PC-3 (cell line): ENCODE results near the gene ZBTB16. TPM values are rescaled to one million over a fixed set of nuclear protein-coding genes. Genes with fewer than 3 reads are reported as not detected.

ENCODE experiments used
- ATAC-seq: fragments of 200-7000 bp; cut with Tn5 transposase; 2 replicates; pipeline ENCODE4 v1.9.1; 2020; ENCODE audit warnings: mild to moderate bottlenecking, moderate library complexity
- BruUV-seq: library from RNA; stranded (reverse); fragments of 400-500 nt; replicated peaks from 2 replicates; lab custom pipeline; 2021; lab: Mats Ljungman, UMichigan
- CTCF ChIA-PET: fragments of 300-600 bp; sonication (Branson Sonifier 250); formaldehyde crosslinking; loops from one replicate; lab custom pipeline; 2022; ENCODE audit warnings: antibody characterized with exemption; lab: Charles Lee
- POLR2A ChIA-PET: fragments of 300-600 bp; sonication (Branson Sonifier 250); formaldehyde crosslinking; loops from one replicate; lab custom pipeline; 2022; ENCODE audit warnings: antibody characterized with exemption; ENCODE audit not compliant: unreplicated experiment; lab: Charles Lee
- DNase-seq: peaks from one replicate; pipeline ENCODE4 v3.0.0-alpha.2; 2015
- H2AFZ ChIP-seq: fragments of 300-600 bp; sonication (generic); 2 replicates; pipeline ENCODE4 v1.6.0; 2016; ENCODE audit warnings: antibody characterized with exemption, low read length
- H3F3A ChIP-seq: fragments of 300-600 bp; sonication (generic); one replicate; pipeline ENCODE4 v1.6.0; 2017; ENCODE audit warnings: antibody characterized with exemption, low read length, control low read depth, mild to moderate bottlenecking; ENCODE audit not compliant: unreplicated experiment
- H3K27ac ChIP-seq: fragments of 300-600 bp; sonication (generic); 2 replicates; pipeline ENCODE4 v1.5.1; 2016; ENCODE audit warnings: mild to moderate bottlenecking, low read length
- H3K27me3 ChIP-seq: fragments of 300-600 bp; sonication (generic); 2 replicates; pipeline ENCODE4 v1.6.1; 2016; ENCODE audit warnings: low read length, mixed read lengths
- H3K36me3 ChIP-seq: fragments of 300-600 bp; sonication (generic); 2 replicates; pipeline ENCODE4 v1.6.1; 2016; ENCODE audit warnings: low read depth, mixed run types, low read length, mixed read lengths
- H3K4me1 ChIP-seq: fragments of 300-600 bp; sonication (generic); 2 replicates; pipeline ENCODE4 v1.5.1; 2016; ENCODE audit warnings: low read length; ENCODE audit not compliant: insufficient read depth
- H3K4me2 ChIP-seq: fragments of 300-600 bp; sonication (generic); 2 replicates; pipeline ENCODE4 v1.6.0; 2016; ENCODE audit warnings: low read length
- H3K4me3 ChIP-seq: fragments of 300-600 bp; sonication (generic); 2 replicates; pipeline ENCODE4 v1.5.1; 2016; ENCODE audit warnings: mild to moderate bottlenecking, low read length, mixed read lengths
- H3K79me2 ChIP-seq: fragments of 300-600 bp; sonication (generic); 2 replicates; pipeline ENCODE4 v1.6.1; 2017; ENCODE audit warnings: low read length, mixed read lengths
- H3K9ac ChIP-seq: fragments of 300-600 bp; sonication (generic); 2 replicates; pipeline ENCODE4 v1.6.0; 2016; ENCODE audit warnings: mild to moderate bottlenecking, low read length
- H3K9me2 ChIP-seq: fragments of 300-600 bp; sonication (generic); replicated peaks from 2 replicates; pipeline ENCODE4 v1.6.1; 2016; ENCODE audit warnings: mixed run types, low read length, mixed read lengths
- H3K9me3 ChIP-seq: fragments of 300-600 bp; sonication (generic); 2 replicates; pipeline ENCODE4 v1.6.1; 2016; ENCODE audit warnings: low read length, mixed read lengths
- H4K20me1 ChIP-seq: fragments of 300-600 bp; sonication (generic); 2 replicates; pipeline ENCODE4 v1.6.1; 2016; ENCODE audit warnings: low read length, mixed read lengths
- EZH2 ChIP-seq: fragments of 300-600 bp; sonication (generic); IDR thresholded peaks from one replicate; pipeline ENCODE4 v1.6.1; 2017; ENCODE audit warnings: antibody characterized with exemption, mild to moderate bottlenecking, low read length; ENCODE audit not compliant: unreplicated experiment
- EZH2phosphoT487 ChIP-seq: fragments of 300-600 bp; sonication (generic); IDR thresholded peaks from 2 replicates; pipeline ENCODE4 v1.6.1; 2018; ENCODE audit warnings: mild to moderate bottlenecking, antibody characterized with exemption, low read length, borderline replicate concordance
- intact Hi-C: fragments of 100-400 bp; cut with micrococcal nuclease; formaldehyde crosslinking; loops from 2 replicates; pipeline ENCODE4 v1.9.0; 2023
- total RNA-seq: library from RNA; depleted of rRNA; stranded (reverse); fragments of >200 nt; gene quantifications from 2 replicates; pipeline ENCODE4 v1.2.3, GENCODE V29; 2014
- TF ChIP-seq, protein P1 (sequence below): fragments of 300-600 bp; sonication (generic); conservative IDR thresholded peaks from 2 replicates; pipeline ENCODE4 v1.5.1; 2017; ENCODE audit warnings: antibody characterized with exemption, low read depth, mild to moderate bottlenecking, low read length

Gene ZBTB16
- total RNA-seq, 1 experiment from 2014 or later, result not detected

DNA sequence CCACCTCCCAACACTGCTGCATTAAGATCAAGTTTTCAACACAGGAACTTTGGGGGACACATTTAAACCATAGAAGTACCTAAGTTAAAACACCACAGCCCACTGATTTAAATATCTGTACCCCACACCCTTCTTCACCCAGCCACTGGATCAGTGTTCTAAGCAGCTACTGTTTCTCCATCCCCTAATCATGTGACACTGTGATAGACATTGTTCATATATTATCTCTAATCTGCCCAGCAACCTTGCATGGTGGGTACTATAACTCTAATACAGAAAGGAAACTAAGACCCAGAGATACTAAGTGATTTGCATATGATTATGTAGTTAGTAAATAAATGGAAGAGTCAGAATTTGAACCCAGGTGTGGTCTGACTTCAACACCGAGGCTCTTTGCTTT is 166.2 kb downstream of the ZBTB16 start:
- Histone ChIP-seq H2AFZ (no peak overlapping the region), H3K27ac (no peak overlapping the region), H3K36me3 (no peaks in the 10 kb centered on the region), H3K9me2 (no peaks in the 10 kb centered on the region), H3K4me2 (no peak overlapping the region), H3K79me2 (no peaks in the 10 kb centered on the region), H3K4me3 (no peak overlapping the region), H4K20me1 (no peaks in the 10 kb centered on the region), H3K9ac (no peak overlapping the region), H3K27me3 (peaks cover 92% of the 10 kb centered on the region), H3K9me3 (no peaks in the 10 kb centered on the region), H3K4me1 (no peaks in the 10 kb centered on the region), H3F3A (no peaks in the 10 kb centered on the region)
- BruUV-seq, result no TSS peak
- ATAC-seq, result no peak
- intact Hi-C loops, result no loop called here
- CTCF ChIA-PET, result no interaction called here
- POLR2A ChIA-PET, result no interaction called here
- DNase-seq, result no peak
- TF ChIP-seq EZH2, result no peak
- TF ChIP-seq, protein P1, sequence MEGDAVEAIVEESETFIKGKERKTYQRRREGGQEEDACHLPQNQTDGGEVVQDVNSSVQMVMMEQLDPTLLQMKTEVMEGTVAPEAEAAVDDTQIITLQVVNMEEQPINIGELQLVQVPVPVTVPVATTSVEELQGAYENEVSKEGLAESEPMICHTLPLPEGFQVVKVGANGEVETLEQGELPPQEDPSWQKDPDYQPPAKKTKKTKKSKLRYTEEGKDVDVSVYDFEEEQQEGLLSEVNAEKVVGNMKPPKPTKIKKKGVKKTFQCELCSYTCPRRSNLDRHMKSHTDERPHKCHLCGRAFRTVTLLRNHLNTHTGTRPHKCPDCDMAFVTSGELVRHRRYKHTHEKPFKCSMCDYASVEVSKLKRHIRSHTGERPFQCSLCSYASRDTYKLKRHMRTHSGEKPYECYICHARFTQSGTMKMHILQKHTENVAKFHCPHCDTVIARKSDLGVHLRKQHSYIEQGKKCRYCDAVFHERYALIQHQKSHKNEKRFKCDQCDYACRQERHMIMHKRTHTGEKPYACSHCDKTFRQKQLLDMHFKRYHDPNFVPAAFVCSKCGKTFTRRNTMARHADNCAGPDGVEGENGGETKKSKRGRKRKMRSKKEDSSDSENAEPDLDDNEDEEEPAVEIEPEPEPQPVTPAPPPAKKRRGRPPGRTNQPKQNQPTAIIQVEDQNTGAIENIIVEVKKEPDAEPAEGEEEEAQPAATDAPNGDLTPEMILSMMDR, result no peak
- no peak for TF ChIP-seq EZH2phosphoT487

DNA sequence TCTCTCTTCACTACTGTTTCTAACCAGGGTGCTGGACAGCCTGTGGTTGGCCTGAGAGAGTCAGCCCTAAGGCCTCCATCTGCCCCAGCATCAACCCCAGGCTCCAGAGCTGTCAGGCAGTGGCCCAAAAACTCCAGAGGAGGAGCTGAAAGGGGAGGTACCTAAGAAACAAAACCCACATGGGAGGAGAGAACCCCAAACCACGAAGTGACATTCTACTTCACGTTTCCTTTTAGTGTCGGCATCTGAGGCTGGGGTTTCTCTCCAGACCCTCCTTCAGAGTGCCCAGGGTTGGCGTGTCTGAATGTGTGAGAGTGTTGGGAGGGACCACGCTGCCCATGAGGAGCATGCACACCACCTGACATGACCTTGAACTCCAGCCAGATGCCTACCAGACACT is 166.8 kb downstream of the ZBTB16 start:
- no peaks in the 10 kb centered on the region for H4K20me1 ChIP-seq
- no TSS peak for BruUV-seq
- peaks cover 93% of the 10 kb centered on the region for H3K27me3 ChIP-seq
- ATAC-seq (no peak), DNase-seq (no peak)
- TF ChIP-seq, protein P1, result no peak
- TF ChIP-seq EZH2phosphoT487 (no peak), EZH2 (no peak)
- H3K79me2 ChIP-seq, result no peaks in the 10 kb centered on the region
- CTCF ChIA-PET, result no interaction called here
- H3K4me3 ChIP-seq, result no peak overlapping the region
- H2AFZ ChIP-seq, result no peak overlapping the region
- no peak overlapping the region for H3K9ac ChIP-seq
- no peaks in the 10 kb centered on the region for H3K9me3 ChIP-seq
- POLR2A ChIA-PET, result no interaction called here
- H3K27ac ChIP-seq, result no peak overlapping the region
- intact Hi-C loops, result no loop called here
- H3K4me2 ChIP-seq, result no peak overlapping the region
- no peaks in the 10 kb centered on the region for H3K9me2 ChIP-seq
- H3K36me3 ChIP-seq, result no peaks in the 10 kb centered on the region
- H3F3A ChIP-seq, result no peaks in the 10 kb centered on the region
- no peaks in the 10 kb centered on the region for H3K4me1 ChIP-seq

DNA sequence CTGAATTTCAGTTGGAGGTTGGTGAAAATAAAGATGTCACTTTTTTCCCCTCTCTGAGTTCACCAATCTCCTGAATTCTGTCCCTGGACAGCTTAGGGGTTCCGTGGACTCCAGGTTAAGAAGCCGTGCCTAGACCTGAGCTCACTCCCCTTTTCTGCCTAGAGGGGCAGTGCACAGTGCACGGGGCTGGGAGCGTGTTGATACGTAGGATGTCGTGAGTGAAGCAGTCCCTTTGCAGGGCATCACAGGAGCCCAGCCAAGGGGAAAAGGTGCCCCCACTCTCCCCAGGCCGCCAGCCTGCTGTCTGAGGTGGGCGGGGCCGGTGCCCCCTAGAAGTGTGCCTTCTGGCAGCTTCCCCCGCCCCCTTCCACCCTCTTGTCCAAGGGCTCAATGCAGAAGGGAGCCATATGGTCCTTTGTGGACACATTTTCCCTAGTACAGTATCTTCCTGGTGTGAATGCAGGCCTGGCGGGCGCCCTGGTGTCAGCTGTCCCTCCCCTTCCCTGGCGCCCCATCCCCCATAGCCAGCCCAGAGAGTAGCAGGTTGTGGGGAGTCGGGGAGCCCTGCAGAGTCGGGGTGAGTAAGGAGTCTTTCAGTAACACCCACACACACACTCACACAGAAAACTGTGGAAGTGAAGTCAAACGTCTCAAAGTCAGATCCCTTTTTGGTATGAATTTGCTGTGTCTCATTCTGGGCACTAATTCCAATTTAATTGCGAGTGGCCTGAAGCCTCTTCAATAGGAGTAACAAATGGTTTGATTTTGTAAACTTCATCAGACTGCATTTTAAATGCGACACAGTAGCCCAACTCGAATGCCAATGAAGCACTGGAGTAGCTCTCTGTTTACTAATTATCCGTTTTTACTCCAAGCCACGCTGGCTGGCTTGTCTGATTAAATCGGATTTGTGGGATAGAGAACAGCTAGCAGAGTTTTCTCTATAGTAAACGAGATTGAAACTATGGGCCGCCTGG is 169.2 kb downstream of the ZBTB16 start:
- ChIA-PET POLR2A (no interaction called here), CTCF (no interaction called here)
- Histone ChIP-seq H3K4me3 (no peak overlapping the region), H4K20me1 (no peaks in the 10 kb centered on the region), H3K4me1 (no peaks in the 10 kb centered on the region), H3K9ac (no peak overlapping the region), H3K79me2 (no peaks in the 10 kb centered on the region), H3K4me2 (no peak overlapping the region), H3F3A (no peaks in the 10 kb centered on the region), H3K27ac (no peak overlapping the region), H2AFZ (no peak overlapping the region), H3K27me3 (peaks cover 96% of the 10 kb centered on the region), H3K9me2 (no peaks in the 10 kb centered on the region), H3K9me3 (no peaks in the 10 kb centered on the region), H3K36me3 (no peaks in the 10 kb centered on the region)
- ATAC-seq (no peak), DNase-seq (no peak)
- BruUV-seq, result no TSS peak
- intact Hi-C loops, result no loop called here
- TF ChIP-seq EZH2 (no peak), EZH2phosphoT487 (no peak)
- TF ChIP-seq, protein P1, result no peak
